ENCODE data around the gene POM121.
"Not testable (repeated sequence)": the region's sequence is repeated elsewhere in the genome, so short reads cannot be mapped to it uniquely, and the experiment has no call there.

POM121 gene

DNA sequence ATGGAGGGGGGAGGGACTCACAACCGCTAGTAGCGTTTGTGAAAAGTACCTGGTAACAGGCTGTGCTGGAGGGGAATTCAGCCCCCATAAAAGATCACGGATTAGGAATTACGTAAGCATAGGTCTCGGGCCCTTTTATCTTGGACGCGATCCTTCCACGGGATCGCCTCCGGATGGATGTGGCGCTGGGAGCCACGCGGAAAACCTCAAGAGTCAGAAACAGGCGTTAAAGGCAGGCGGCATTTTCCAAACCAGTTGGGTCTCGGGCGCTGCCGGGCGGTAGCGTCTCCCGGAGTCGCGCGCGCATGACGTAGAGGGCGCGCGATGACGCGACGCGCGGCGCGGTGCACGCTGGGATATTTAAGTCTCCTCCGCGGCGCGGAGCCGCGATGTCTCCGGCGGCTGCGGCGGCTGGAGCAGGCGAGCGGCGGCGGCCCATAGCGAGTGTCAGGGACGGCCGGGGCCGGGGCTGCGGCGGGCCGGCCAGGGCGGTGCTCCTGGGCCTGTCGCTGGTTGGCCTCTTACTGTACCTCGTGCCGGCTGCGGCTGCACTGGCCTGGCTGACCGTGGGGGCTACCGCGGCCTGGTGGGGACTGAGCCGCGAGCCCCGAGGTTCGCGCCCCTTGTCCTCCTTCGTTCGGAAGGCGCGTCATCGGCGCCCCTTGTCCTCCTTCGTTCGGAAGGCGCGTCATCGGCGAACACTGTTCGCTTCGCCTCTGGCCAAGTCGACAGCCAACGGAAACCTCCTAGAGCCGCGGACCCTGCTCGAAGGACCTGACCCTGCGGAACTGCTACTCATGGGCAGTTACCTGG lies at the start of gene POM121:
TSS of gene POM121 (plus strand) at position 363 of the 813 bp plus-strand sequence. CDS start at position 390, 27 bp downstream.
- peak; percentile 88 to 94 for DNase-seq (ENCODE audit: low read depth in 1 of 2, low spot score in 1 of 2)
- no peak for TF ChIP-seq JUND (IDR thresholded peaks at IDR 0.05; ENCODE audit: low read depth)
- in situ Hi-C loops (cut with HindIII; ENCODE audit: low pct_unique_long_range_greater_than_20kb, low sequenced_read_pairs), result no loop called here

DNA sequence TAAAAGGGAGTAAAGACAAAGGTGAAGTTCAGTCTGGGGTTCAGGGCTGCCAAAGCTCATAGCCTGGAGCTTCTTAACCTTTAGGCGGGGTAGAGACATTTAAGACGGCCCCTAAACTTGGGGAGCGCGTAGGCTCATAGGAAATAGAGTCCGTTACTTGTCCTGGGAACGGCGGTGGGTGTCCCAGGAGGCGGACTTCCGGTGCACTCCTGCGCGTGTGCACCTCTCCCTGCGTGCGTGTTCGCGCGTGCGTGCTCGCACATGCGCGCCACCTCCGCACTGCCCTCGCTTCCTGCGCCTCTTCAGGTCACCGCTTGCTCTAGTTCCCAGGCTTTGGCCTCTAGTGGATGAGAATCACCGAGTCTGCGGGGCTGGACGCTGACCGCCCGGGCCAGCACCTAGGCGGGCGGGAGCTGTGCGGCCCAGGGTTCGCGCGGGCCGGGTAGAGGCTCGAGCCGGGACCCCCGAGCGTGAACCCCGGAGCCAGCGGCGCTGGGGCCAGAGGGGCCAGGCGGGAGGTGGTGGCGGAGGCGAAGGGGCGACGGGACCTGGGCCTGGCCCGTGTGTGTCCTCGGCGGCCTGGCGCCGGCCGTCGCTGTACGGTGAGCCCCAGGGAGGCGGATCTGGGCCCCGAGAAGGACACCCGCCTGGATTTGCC lies 45.7 kb upstream of the POM121 start:
- DNase-seq (ENCODE audit: low read depth in 1 of 2, low spot score in 1 of 2), result peak; percentile 26 to 89
- in situ Hi-C loops (cut with HindIII; ENCODE audit: low pct_unique_long_range_greater_than_20kb, low sequenced_read_pairs), result not testable (repeated sequence)

DNA sequence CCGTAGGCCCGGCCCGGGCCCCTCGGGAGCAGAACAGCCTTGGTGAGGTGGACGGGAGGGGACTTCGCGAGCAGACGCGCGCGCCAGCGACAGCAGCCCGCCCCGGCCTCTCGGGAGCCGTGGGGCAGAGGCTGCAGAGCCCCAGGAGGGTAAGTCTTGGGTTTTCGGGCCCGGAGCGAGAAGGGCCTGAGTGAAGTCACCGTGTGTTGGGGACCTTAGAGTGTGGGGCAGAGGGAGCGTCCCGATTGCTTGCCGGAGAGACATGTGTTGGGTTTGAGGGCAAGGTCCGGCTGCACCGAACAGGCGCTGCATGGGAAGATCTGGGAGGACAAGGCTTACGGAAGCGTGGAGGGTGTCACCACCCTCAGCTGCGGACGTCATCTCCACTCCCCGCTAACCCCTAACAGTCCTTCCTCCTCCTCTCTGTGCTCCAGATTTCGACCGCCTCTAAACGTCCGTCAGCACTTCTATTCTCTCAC lies 45.1 kb upstream of the POM121 start:
- DNase-seq (ENCODE audit: low read depth in 1 of 2, low spot score in 1 of 2), result peak; percentile 24 to 63
- in situ Hi-C loops (cut with HindIII; ENCODE audit: low pct_unique_long_range_greater_than_20kb, low sequenced_read_pairs), result not testable (repeated sequence)

GRCh38 chr7:72891750-72892149 lies 33.1 kb upstream of the POM121 start:
- in situ Hi-C loops (cut with HindIII; ENCODE audit: low pct_unique_long_range_greater_than_20kb, low sequenced_read_pairs); DNase-seq (ENCODE audit: low read depth in 1 of 2, low spot score in 1 of 2): not testable (repeated sequence)

GRCh38 chr7:72904740-72905139 lies 20.2 kb upstream of the POM121 start:
- in situ Hi-C loops (cut with HindIII; ENCODE audit: low pct_unique_long_range_greater_than_20kb, low sequenced_read_pairs), result not testable (repeated sequence)

DNA sequence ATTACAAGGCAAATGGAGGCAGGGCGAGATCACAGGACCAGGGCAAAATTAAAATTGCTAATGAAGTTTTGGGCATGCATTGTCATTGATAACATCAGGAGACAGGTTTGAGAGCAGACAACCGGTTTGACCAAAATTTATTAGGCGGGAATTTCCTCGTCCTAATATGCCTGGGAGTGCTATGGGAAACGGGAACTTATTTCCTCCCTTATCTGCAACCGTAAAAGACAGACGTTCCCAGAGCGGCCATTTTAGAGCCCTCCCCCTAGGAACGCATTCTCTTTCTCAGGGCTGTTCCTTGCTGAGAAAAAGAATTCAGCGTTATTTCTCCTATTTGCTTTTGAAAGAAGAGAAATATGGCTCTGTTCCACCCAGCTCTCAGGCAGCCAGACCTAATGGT lies 16.5 kb upstream of the POM121 start:
- in situ Hi-C loops (cut with HindIII; ENCODE audit: low pct_unique_long_range_greater_than_20kb, low sequenced_read_pairs); DNase-seq (ENCODE audit: low read depth in 1 of 2, low spot score in 1 of 2): not testable (repeated sequence)

More at GRCh38 chr7:72904740-72905139, 20.2 kb upstream of the POM121 start:
- DNase-seq (ENCODE audit: low read depth in 1 of 2, low spot score in 1 of 2), result not testable (repeated sequence)

GRCh38 chr7:72911395-72911794 lies 13.5 kb upstream of the POM121 start:
- in situ Hi-C loops (cut with HindIII; ENCODE audit: low pct_unique_long_range_greater_than_20kb, low sequenced_read_pairs); DNase-seq (ENCODE audit: low read depth in 1 of 2, low spot score in 1 of 2): not testable (repeated sequence)

DNA sequence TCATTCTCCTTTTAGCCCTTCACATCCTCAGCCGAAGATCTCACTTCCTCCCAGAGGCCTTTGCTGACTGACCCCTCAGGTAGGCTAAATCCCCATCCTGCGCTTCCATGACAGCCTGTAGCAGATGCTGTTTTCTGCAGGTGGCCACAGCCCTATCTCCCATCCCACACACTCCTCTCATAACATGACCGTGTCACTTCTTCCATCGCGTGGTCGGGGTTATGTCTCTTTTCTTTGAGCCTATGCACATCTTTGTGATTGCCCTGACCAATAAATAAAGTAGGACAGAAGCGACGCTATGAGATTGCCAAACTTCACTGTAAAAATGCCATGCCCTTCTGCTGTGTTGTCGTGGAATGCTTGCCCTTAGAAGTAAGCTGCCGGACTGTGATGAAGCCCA lies 11.1 kb upstream of the POM121 start:
- in situ Hi-C loops (cut with HindIII; ENCODE audit: low pct_unique_long_range_greater_than_20kb, low sequenced_read_pairs); DNase-seq (ENCODE audit: low read depth in 1 of 2, low spot score in 1 of 2): not testable (repeated sequence)

DNA sequence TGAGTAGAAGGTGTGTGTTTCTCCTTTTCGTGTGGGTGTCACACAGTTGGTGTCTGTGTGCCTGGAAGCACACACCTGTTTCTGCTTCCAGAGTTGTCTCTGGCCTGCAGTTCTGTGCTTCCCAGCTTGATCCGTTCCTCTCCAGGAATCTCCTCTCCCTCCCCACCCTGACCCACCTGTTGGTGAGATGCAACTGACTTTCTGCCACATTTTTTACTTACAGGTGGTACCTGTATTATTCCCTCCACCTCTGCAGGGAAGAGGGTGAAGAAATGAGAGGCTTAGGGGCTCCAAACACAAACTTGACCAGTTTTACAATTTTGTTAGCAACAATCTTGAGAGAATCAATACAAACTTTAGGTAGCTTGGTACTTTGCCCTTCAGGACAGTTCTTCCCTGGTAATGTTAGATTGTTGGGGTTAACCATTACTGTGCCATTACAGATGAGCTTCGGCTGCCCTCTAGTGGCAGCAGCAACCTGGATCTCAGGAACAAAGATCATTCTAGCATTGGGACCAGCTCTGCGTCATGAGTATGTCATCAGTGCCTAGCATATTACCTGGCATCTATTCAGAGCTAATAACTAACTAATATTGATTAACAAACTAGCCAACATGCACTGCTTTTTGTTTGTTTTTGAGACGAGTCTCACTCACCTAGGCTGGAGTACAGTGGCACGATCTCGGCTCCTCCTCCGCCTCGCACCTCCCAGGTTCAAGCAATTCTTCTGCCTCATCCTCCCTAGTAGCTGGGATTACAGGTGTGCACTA lies 10.0 kb upstream of the POM121 start:
- DNase-seq (ENCODE audit: low read depth in 1 of 2, low spot score in 1 of 2), result peak; percentile 33 to 60

DNA sequence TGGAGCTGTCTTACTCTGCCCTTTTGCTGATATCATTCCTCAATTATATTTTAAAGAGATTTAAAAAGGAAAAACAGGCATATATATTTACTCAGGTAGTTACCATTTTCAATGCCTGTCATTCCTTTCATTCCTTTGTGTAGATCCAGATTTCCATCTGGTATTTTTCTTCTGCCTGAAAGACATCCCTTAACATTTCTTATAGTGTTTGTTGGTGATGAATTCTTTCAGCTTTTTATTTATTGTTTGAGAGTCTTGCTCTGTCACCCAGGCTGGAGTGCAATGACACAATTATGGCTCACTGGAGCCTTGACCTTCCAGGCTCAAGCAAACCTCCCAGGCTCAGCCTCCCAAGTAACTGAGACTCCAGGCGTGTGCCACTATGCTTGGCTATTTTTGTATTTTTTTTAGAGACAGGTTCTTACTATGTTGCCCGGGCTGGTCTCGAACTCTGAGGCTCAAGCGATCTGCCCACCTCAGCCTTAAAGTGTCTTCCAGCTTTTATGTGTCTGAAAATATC lies 5.6 kb upstream of the POM121 start:
- no peak for TF ChIP-seq JUND (IDR thresholded peaks at IDR 0.05; ENCODE audit: low read depth)
- in situ Hi-C loops (cut with HindIII; ENCODE audit: low pct_unique_long_range_greater_than_20kb, low sequenced_read_pairs), result no loop called here
- peak in 1 of 2 experiments; percentile 53 for DNase-seq (ENCODE audit: low read depth in 1 of 2, low spot score in 1 of 2)

More for the DNA sequence above, 10.0 kb upstream of the POM121 start:
- in situ Hi-C loops (cut with HindIII; ENCODE audit: low pct_unique_long_range_greater_than_20kb, low sequenced_read_pairs), result not testable (repeated sequence)

- TF ChIP-seq JUND (IDR thresholded peaks at IDR 0.05; ENCODE audit: low read depth), result no peak
- no peak for DNase-seq (ENCODE audit: low read depth in 1 of 2, low spot score in 1 of 2)
- in situ Hi-C loops (cut with HindIII; ENCODE audit: low pct_unique_long_range_greater_than_20kb, low sequenced_read_pairs), result no loop called here
Measured at GRCh38 chr7:72924386-72924732, 536 bp upstream of the POM121 start.

GRCh38 chr7:72925546-72926120 lies 738 bp downstream of the POM121 start:
- DNase-seq (ENCODE audit: low read depth in 1 of 2, low spot score in 1 of 2), result no peak
- in situ Hi-C loops (cut with HindIII; ENCODE audit: low pct_unique_long_range_greater_than_20kb, low sequenced_read_pairs), result no loop called here
- TF ChIP-seq JUND (IDR thresholded peaks at IDR 0.05; ENCODE audit: low read depth), result no peak

DNA sequence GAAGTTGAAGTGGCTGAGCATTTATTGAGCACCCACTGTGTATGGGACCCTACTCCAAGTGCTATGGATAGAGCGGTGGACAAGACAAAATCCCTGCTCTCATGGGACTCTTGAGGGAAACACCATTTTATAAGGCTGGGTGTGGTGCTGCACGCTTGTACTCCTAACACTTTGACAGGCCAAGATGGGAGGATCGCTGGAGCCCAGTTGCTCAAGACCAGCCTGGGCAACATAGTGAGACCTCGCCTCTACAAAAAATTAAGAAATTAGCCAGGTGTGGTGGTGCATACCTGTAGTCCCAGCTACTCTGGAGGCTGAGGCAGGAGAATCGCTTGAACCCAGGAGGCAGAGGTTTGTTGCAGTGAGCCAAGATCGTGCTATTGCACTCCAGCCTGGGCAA lies 2.9 kb downstream of the POM121 start:
- DNase-seq (ENCODE audit: low read depth in 1 of 2, low spot score in 1 of 2); in situ Hi-C loops (cut with HindIII; ENCODE audit: low pct_unique_long_range_greater_than_20kb, low sequenced_read_pairs): not testable (repeated sequence)

DNA sequence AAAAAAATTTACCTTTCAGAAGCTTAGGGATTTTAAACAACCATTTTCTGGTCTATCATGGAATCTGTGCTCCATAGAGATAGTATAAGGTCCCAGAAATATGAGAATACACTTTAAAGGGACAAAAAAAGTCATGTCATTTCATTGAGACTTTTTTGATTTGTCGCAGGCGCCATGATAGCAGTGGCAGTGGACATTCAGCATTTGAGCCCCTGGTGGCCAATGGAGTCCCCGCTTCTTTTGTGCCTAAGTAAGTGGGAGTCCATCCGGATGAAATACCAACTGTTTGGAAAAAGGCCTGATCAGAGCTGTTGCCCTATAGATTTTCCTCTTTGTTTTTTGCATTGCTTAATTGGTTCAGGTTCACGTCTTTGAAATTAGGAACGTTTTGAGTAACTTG lies 3.3 kb downstream of the POM121 start:
- in situ Hi-C loops (cut with HindIII; ENCODE audit: low pct_unique_long_range_greater_than_20kb, low sequenced_read_pairs); DNase-seq (ENCODE audit: low read depth in 1 of 2, low spot score in 1 of 2): not testable (repeated sequence)

- DNase-seq (ENCODE audit: low read depth in 1 of 2, low spot score in 1 of 2); in situ Hi-C loops (cut with HindIII; ENCODE audit: low pct_unique_long_range_greater_than_20kb, low sequenced_read_pairs): not testable (repeated sequence)
Measured at GRCh38 chr7:72942022-72942705, 17.3 kb downstream of the POM121 start.

- in situ Hi-C loops (cut with HindIII; ENCODE audit: low pct_unique_long_range_greater_than_20kb, low sequenced_read_pairs); DNase-seq (ENCODE audit: low read depth in 1 of 2, low spot score in 1 of 2): not testable (repeated sequence)
Measured at GRCh38 chr7:72942956-72943355, 18.1 kb downstream of the POM121 start.

DNA sequence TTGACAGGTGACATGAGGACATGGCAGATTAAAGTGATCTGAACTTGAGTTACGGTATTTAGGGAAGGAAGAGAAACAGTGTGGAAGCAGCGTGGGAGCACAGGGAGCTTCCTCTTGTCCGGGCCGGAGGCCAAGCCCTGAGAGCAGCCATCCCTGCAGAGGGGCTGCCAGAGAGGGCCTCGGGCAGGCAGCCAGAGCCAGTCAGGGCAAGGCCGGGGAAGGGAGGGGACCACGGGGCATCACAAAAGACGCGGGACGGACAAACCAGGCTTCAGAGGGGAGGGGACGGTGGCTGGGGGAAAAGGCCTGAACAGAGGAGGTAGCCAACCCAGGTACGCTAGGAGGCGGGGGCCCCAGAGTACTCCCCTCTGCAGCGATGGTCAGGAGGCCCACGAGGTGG lies 20.0 kb downstream of the POM121 start:
- DNase-seq (ENCODE audit: low read depth in 1 of 2, low spot score in 1 of 2); in situ Hi-C loops (cut with HindIII; ENCODE audit: low pct_unique_long_range_greater_than_20kb, low sequenced_read_pairs): not testable (repeated sequence)

All from T47D (cell line).